CD4-positive, alpha-beta T cell (primary cell): ENCODE data around the gene SLC41A2. TPM values are rescaled to one million over a fixed set of nuclear protein-coding genes. Genes with fewer than 3 reads are reported as not detected.

Experiments
- ATAC-seq: fragments of 200-7000 bp; cut with Tn5 transposase; one replicate; pipeline ENCODE4 v1.10.0; 2022; ENCODE audit warnings: mild to moderate bottlenecking; ENCODE audit not compliant: poor library complexity
- CTCF ChIA-PET: fragments of 350-600 bp; sonication (Branson Sonifier 250); formaldehyde crosslinking; loops from one replicate; lab custom pipeline; 2021; ENCODE audit warnings: antibody characterized with exemption, inconsistent platforms; lab: Charles Lee
- POLR2A ChIA-PET: fragments of 350-600 bp; sonication (Branson Sonifier 250); formaldehyde crosslinking; loops from one replicate; lab custom pipeline; 2021; ENCODE audit warnings: antibody characterized with exemption, inconsistent platforms; lab: Charles Lee
- DNase-seq, 14 experiments: peaks; one replicate each; pipeline ENCODE4 v3.0.0-alpha.2; 2013 to 2020; ENCODE audit warnings: mixed read lengths in 2 of 14
- H3K27ac ChIP-seq, 2 donors: one replicate each; pipeline versions ENCODE4 v1.5.1 to v1.7.0; 2013; ENCODE audit warnings: low read length in 2 of 2, low read depth in 1 of 2, mild to moderate bottlenecking in 1 of 2
- H3K27me3 ChIP-seq, 2 experiments: 1 replicate in 1 of 2; 2 replicates in 1 of 2; pipeline versions ENCODE4 v1.6.1 to v1.7.0; 2013; ENCODE audit warnings: low read length in 2 of 2, control low read depth in 1 of 2, mild to moderate bottlenecking in 1 of 2, moderate library complexity in 1 of 2; ENCODE audit not compliant: insufficient read depth in 2 of 2, control insufficient read depth in 1 of 2
- H3K36me3 ChIP-seq: one replicate; pipeline ENCODE4 v1.6.1; 2013; ENCODE audit warnings: low read length, control low read depth; ENCODE audit not compliant: insufficient read depth
- H3K4me1 ChIP-seq: one replicate; pipeline ENCODE4 v1.6.1; 2013; ENCODE audit warnings: low read length, control low read depth; ENCODE audit not compliant: insufficient read depth
- H3K4me3 ChIP-seq: one replicate; pipeline ENCODE4 v1.5.1; 2013; ENCODE audit warnings: mild to moderate bottlenecking, low read length, moderate library complexity
- H3K9me3 ChIP-seq, 2 experiments: 1 replicate in 1 of 2; 2 replicates in 1 of 2; pipeline versions ENCODE4 v1.6.1 to v1.7.0; 2013; ENCODE audit warnings: low read length in 2 of 2, mild to moderate bottlenecking in 2 of 2, control low read depth in 1 of 2, moderate library complexity in 1 of 2; ENCODE audit not compliant: control insufficient read depth in 1 of 2, insufficient read depth in 1 of 2
- H3K27ac Mint-ChIP-seq: one replicate; pipeline ENCODE4 v1.8.0; 2020; ENCODE audit warnings: mixed read lengths
- H3K27me3 Mint-ChIP-seq: one replicate; pipeline ENCODE4 v1.8.0; 2021; ENCODE audit warnings: mixed read lengths
- H3K36me3 Mint-ChIP-seq: one replicate; pipeline ENCODE4 v1.8.0; 2021; ENCODE audit warnings: low read depth, mixed read lengths
- H3K4me1 Mint-ChIP-seq: one replicate; pipeline ENCODE4 v1.8.0; 2021; ENCODE audit warnings: low read depth, mixed read lengths
- H3K4me3 Mint-ChIP-seq: one replicate; pipeline ENCODE4 v1.8.0; 2020; ENCODE audit warnings: mild to moderate bottlenecking, mixed read lengths
- H3K9me3 Mint-ChIP-seq: one replicate; pipeline ENCODE4 v1.8.0; 2020; ENCODE audit warnings: mixed read lengths
- CTCF ChIP-seq: fragments of 200-600 bp; IDR thresholded peaks from one replicate; pipeline ENCODE4 v1.8.0; 2022; ENCODE audit warnings: antibody characterized with exemption, mild to moderate bottlenecking
- intact Hi-C, 2 experiments: fragments of 100-400 bp; cut with DNase I in 1 of 2; cut with micrococcal nuclease in 1 of 2; formaldehyde crosslinking; loops; one replicate each; pipeline versions ENCODE4 v1.15.1 to v1.9.0; 2023 to 2025; cut with DNase I, micrococcal nuclease
- total RNA-seq, 174 experiments: library from RNA in 2 of 174; stranded (reverse) in 2 of 174; gene quantifications; one replicate each; pipeline ENCODE4 v1.2.3 and lab custom pipeline; 2021 to 2026

SLC41A2 gene
- total RNA-seq, 2 experiments from 2014 or later: 1.2 to 1.7 TPM

GRCh38 chr12:104955703-104956102, 2.4 kb downstream of the SLC41A2 start:
- POLR2A ChIA-PET: no interaction called here
- no peaks in the 10 kb centered on the region for H3K36me3 ChIP-seq
- no peak for DNase-seq
- TF ChIP-seq CTCF: no peak
- Mint-ChIP-seq H3K9me3 (no peaks in the 10 kb centered on the region), H3K4me3 (no peak overlapping the region), H3K4me1 (peaks cover 26% of the 10 kb centered on the region), H3K27ac (no peak overlapping the region), H3K27me3 (peaks cover 5% of the 10 kb centered on the region), H3K36me3 (peaks cover 4% of the 10 kb centered on the region)
- no peak overlapping the region for H3K4me3 ChIP-seq
- CTCF ChIA-PET: interaction anchor here (1.5 kb wide), 1 partner anchor 183 kb away, joined by 3 read pairs; no protein-coding TSS in a partner anchor
- H3K27ac ChIP-seq: no peak overlapping the region
- no peaks in the 10 kb centered on the region for H3K9me3 ChIP-seq
- intact Hi-C loops: loop anchor here (5.0 to 10.0 kb wide), 3 partner anchors 97 to 573 kb away; partner anchors contain the start of gene CHST11 (in 1 of the 2)
- ATAC-seq: no peak
- peaks cover 15% of the 10 kb centered on the region for H3K4me1 ChIP-seq
- no peaks in the 10 kb centered on the region for H3K27me3 ChIP-seq

- ChIA-PET CTCF (interaction anchor here (0.5 kb wide), 1 partner anchor 1026 kb away, joined by 3 read pairs; no protein-coding TSS in a partner anchor), POLR2A (interaction anchor here (0.9 kb wide), 1 partner anchor 9 kb away, joined by 3 read pairs; no protein-coding TSS in a partner anchor)
- TF ChIP-seq CTCF: no peak
- no peaks in the 10 kb centered on the region for H3K36me3 ChIP-seq
- H3K4me1 Mint-ChIP-seq: peaks cover 11% of the 10 kb centered on the region
- H3K36me3 Mint-ChIP-seq: no peaks in the 10 kb centered on the region
- H3K4me1 ChIP-seq: peaks cover 3% of the 10 kb centered on the region
- ATAC-seq: no peak
- intact Hi-C loops: loop anchor here in 1 of 2 experiments (10.0 kb wide), 1 partner anchor 499 kb away; the partner anchor contains the start of gene CHST11
- H3K4me3 Mint-ChIP-seq: no peak overlapping the region
- no peak overlapping the region for H3K27ac Mint-ChIP-seq
- no peaks in the 10 kb centered on the region for H3K9me3 ChIP-seq
- H3K27me3 Mint-ChIP-seq: no peaks in the 10 kb centered on the region
- DNase-seq: no peak
- no peak overlapping the region for H3K4me3 ChIP-seq
- no peaks in the 10 kb centered on the region for H3K27me3 ChIP-seq
- H3K27ac ChIP-seq: no peak overlapping the region
- no peaks in the 10 kb centered on the region for H3K9me3 Mint-ChIP-seq
Measured at GRCh38 chr12:104953323-104953722, 4.8 kb downstream of the SLC41A2 start.

DNA sequence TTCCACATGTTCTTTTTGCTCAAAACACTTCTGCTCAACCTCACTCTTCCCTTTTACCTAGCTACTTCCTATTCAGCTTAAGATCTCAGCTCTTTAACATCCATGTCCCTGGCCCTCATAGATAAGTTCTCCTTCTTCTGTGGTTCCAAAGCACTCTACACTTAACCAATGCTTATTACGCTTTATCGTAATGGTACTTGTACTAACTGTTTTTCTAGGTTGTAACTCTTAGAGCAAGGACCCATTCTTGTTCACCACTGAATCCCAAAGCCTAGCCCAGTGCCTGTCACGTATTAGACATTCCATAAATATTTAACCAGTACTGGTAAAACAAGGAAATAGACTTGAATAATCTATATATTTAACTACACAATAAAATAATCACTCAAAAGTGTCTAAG, 5.3 kb downstream of the SLC41A2 start:
- ATAC-seq (no peak), DNase-seq (no peak)
- Mint-ChIP-seq H3K27ac (no peak overlapping the region), H3K9me3 (no peaks in the 10 kb centered on the region), H3K27me3 (no peaks in the 10 kb centered on the region), H3K36me3 (no peaks in the 10 kb centered on the region), H3K4me1 (peaks cover 11% of the 10 kb centered on the region), H3K4me3 (no peak overlapping the region)
- H3K4me3 ChIP-seq: no peak overlapping the region
- intact Hi-C loops: loop anchor here in 1 of 2 experiments (10.0 kb wide), 1 partner anchor 498 kb away; the partner anchor contains the start of gene CHST11
- ChIA-PET CTCF (no interaction called here), POLR2A (no interaction called here)
- no peaks in the 10 kb centered on the region for H3K27me3 ChIP-seq
- no peak overlapping the region for H3K27ac ChIP-seq
- no peaks in the 10 kb centered on the region for H3K36me3 ChIP-seq
- no peaks in the 10 kb centered on the region for H3K9me3 ChIP-seq
- H3K4me1 ChIP-seq: peaks cover 3% of the 10 kb centered on the region
- no peak for TF ChIP-seq CTCF
